HepG2 (cell line): ENCODE measurements around the gene TTYH1. TPM values are rescaled to one million over a fixed set of nuclear protein-coding genes. Genes with fewer than 3 reads are reported as not detected.

Experiments
- ELF3 ChIP-seq: IDR thresholded peaks from 2 replicates; pipeline ENCODE4 v1.6.1; 2016; ENCODE audit warnings: missing genetic modification reagents, missing compliant biosample characterization
- EZH2 ChIP-seq: conservative IDR thresholded peaks from 2 replicates; pipeline ENCODE4 v1.6.1; 2012; ENCODE audit warnings: mild to moderate bottlenecking, low read depth, low read length, moderate library complexity
- HNRNPH1 ChIP-seq: fragments of 200-400 bp; formaldehyde crosslinking; optimal IDR thresholded peaks from 2 replicates; pipeline ENCODE3; 2017; ENCODE audit warnings: mild to moderate bottlenecking, low read depth, low read length
- NBN ChIP-seq: fragments of 450-650 bp; conservative IDR thresholded peaks from 2 replicates; pipeline ENCODE4 v1.6.1; 2017
- NFYB ChIP-seq: sonication (generic); formaldehyde crosslinking; IDR thresholded peaks from 2 replicates; pipeline ENCODE4 v1.4.0; 2020; ENCODE audit warnings: missing genetic modification reagents
- PRDM10 ChIP-seq: sonication (generic); formaldehyde crosslinking; IDR thresholded peaks from 2 replicates; pipeline ENCODE4 v1.4.0; 2020; ENCODE audit warnings: low read depth, missing genetic modification reagents
- THAP11 ChIP-seq: IDR thresholded peaks from 2 replicates; pipeline ENCODE4 v1.6.1; 2016; ENCODE audit warnings: missing biosample characterization, missing genetic modification reagents
- ZKSCAN1 ChIP-seq: fragments of 150-350 bp; IDR thresholded peaks from 2 replicates; pipeline ENCODE4 v1.6.1; 2014; ENCODE audit warnings: low read length
- ZNF138 ChIP-seq: sonication (generic); formaldehyde crosslinking; IDR thresholded peaks from 2 replicates; pipeline ENCODE4 v1.5.0; 2020; ENCODE audit warnings: mild to moderate bottlenecking, low read depth, missing genetic modification reagents
- ZNF142 ChIP-seq: sonication (generic); formaldehyde crosslinking; IDR thresholded peaks from 2 replicates; pipeline ENCODE4 v1.4.0; 2020; ENCODE audit warnings: missing genetic modification reagents
- ZNF160 ChIP-seq: sonication (generic); formaldehyde crosslinking; IDR thresholded peaks from 2 replicates; pipeline ENCODE4 v1.8.0; 2022; ENCODE audit warnings: mild to moderate bottlenecking, inconsistent platforms, missing genetic modification reagents
- ZNF331 ChIP-seq: sonication (generic); formaldehyde crosslinking; IDR thresholded peaks from 2 replicates; pipeline ENCODE4 v1.4.0; 2020; ENCODE audit warnings: missing genetic modification reagents
- ZNF598 ChIP-seq: sonication (generic); formaldehyde crosslinking; IDR thresholded peaks from 2 replicates; pipeline ENCODE4 v1.5.1; 2020; ENCODE audit warnings: mild to moderate bottlenecking, missing genetic modification reagents, borderline replicate concordance
- polyA plus RNA-seq, 8 experiments: library from polyadenylated mRNA; depleted of rRNA in 3 of 8; stranded (reverse) in 7 of 8; unstranded in 1 of 8; fragments of >200 nt; fragmentation: Illumina TruSeq in 4 of 8; extraction: Trizol in 4 of 8; gene quantifications; 2 replicates each; pipeline versions ENCODE4 v1.2.1 to v1.2.3, GENCODE V29; 2011 to 2016; ENCODE audit warnings: low read depth in 4 of 8, missing spikeins in 1 of 8, mixed read lengths in 1 of 8; ENCODE audit not compliant: insufficient read depth in 1 of 8
- total RNA-seq, 5 experiments: library from RNA; depleted of rRNA; stranded (reverse); fragments of >200 nt; fragmentation: Illumina TruSeq; extraction: Trizol; gene quantifications; 2 replicates each; pipeline ENCODE4 v1.2.3, GENCODE V29; 2016; ENCODE audit warnings: low read depth in 1 of 5
- TF ChIP-seq, protein P1 (sequence below): sonication (generic); formaldehyde crosslinking; IDR thresholded peaks from 2 replicates; pipeline ENCODE4 v1.4.0; 2020; ENCODE audit warnings: missing genetic modification reagents, borderline replicate concordance

The TTYH1 gene
- total and polyA plus RNA-seq, 2 of the 13 experiments (the other 11 are each of a cell fraction or from before 2014, with no cell fraction given), result 6.9 to 19.9 TPM

DNA sequence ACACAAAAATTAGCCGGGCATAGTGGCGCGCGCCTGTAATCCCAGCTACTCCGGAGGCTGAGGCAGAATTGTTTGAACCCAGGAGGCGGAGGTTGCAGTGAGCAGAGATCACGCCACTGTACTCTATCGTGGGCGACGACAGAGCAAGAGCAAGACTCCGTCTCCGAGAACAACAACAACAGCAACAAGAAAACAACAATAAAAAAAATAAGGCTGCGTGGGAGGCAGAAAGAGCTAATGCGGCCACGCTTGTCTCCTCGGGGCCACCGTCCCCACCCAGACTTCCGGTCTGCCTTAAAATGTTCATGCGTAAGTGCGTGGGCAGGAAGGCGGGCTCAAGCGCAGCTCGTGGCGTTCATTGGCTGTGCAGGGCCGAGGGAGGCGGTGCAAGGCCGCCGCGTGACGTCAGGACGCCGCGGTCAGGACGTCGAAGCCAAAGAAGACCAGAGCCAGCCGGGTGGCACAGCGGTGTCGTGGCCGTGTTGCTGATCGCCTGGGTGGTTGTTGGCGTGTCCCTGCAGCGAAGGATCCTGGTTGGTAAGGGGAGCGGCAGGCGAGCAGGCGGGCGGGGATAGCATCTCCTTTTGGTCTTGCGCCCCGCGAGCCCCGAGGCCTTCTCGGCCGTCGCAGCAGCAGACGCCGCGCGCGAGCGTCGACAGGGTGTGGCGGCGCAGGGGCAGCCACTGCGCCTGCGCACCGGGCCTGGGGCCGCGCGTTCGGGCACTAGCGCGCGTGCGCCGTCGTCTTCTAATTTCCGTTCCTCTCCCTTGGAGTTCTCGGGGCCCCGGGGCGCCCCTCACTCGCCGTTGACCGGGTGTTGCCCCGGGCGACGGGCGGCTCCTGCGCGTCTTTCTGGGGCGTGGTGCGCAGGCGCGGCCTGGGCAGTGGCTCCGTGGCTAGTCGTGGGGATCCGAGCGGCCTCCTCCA is 33.8 kb downstream of the TTYH1 start, which contains the start of gene LENG8 (continued):
- no peak for TF ChIP-seq PRDM10
- TF ChIP-seq ZNF138, result peak; percentile 89
- TF ChIP-seq NBN, result no peak
- TF ChIP-seq ZNF160 (CRISPR knock-in tag), result peak; percentile 74
- TF ChIP-seq ZNF331 (CRISPR knock-in tag), result peak; percentile 27; the same call in 1 of the 2 replicates
- TF ChIP-seq, protein P1, sequence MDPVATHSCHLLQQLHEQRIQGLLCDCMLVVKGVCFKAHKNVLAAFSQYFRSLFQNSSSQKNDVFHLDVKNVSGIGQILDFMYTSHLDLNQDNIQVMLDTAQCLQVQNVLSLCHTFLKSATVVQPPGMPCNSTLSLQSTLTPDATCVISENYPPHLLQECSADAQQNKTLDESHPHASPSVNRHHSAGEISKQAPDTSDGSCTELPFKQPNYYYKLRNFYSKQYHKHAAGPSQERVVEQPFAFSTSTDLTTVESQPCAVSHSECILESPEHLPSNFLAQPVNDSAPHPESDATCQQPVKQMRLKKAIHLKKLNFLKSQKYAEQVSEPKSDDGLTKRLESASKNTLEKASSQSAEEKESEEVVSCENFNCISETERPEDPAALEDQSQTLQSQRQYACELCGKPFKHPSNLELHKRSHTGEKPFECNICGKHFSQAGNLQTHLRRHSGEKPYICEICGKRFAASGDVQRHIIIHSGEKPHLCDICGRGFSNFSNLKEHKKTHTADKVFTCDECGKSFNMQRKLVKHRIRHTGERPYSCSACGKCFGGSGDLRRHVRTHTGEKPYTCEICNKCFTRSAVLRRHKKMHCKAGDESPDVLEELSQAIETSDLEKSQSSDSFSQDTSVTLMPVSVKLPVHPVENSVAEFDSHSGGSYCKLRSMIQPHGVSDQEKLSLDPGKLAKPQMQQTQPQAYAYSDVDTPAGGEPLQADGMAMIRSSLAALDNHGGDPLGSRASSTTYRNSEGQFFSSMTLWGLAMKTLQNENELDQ (CRISPR knock-in tag), result 0 out of 2 replicates have a peak, but pooled peaks have one; percentile 29
- TF ChIP-seq ZNF598 (CRISPR knock-in tag), result 0 out of 2 replicates have a peak, but pooled peaks have one; percentile 73
- TF ChIP-seq EZH2, result no peak
- peak; percentile 91 for TF ChIP-seq THAP11 (CRISPR knock-in tag)
- peak; percentile 72 for TF ChIP-seq ELF3 (CRISPR knock-in tag)
- no peak for TF ChIP-seq ZKSCAN1
- no peak for TF ChIP-seq ZNF142
- TF ChIP-seq NFYB (CRISPR knock-in tag), result peak; percentile 96
- no peak for TF ChIP-seq HNRNPH1
